ENCODE results near the gene SMARCC2. TPM values are rescaled to one million over a fixed set of nuclear protein-coding genes. Genes with fewer than 3 reads are reported as not detected.

Gene SMARCC2
- total RNA-seq = 34.9 and 43.9 TPM in 2 replicates

GRCh38 chr12:56189099-56189917 is at the start of gene SMARCC2:
TSS of gene SMARCC2 (minus strand) at chr12:56189483. CDS start at chr12:56189461, 22 bp downstream.
- peak within 1 kb of the TSS; percentile 92 for H3K4me3 ChIP-seq (ENCODE audit: low read depth, low read length)
- peak; percentile 7 for DNase-seq (ENCODE audit: low read depth)
- peak; percentile 59 for TF ChIP-seq CTCF (conservative IDR thresholded peaks at IDR 0.05; ENCODE audit: low read depth, low read length)

- no peak for TF ChIP-seq CTCF (conservative IDR thresholded peaks at IDR 0.05; ENCODE audit: low read depth, low read length)
- no peak overlapping the region for H3K4me3 ChIP-seq (ENCODE audit: low read depth, low read length)
- DNase-seq (ENCODE audit: low read depth) = no peak
These were observed 48.3 kb upstream of the SMARCC2 start for GRCh38 chr12:56237552-56237951.

- no peak overlapping the region for H3K4me3 ChIP-seq (ENCODE audit: low read depth, low read length)
- no peak for TF ChIP-seq CTCF (conservative IDR thresholded peaks at IDR 0.05; ENCODE audit: low read depth, low read length)
- no peak for DNase-seq (ENCODE audit: low read depth)
These were observed 47.7 kb upstream of the SMARCC2 start for GRCh38 chr12:56236985-56237384.

GRCh38 chr12:56236091-56236490 is 46.8 kb upstream of the SMARCC2 start:
- no peak for TF ChIP-seq CTCF (conservative IDR thresholded peaks at IDR 0.05; ENCODE audit: low read depth, low read length)
- no peak overlapping the region for H3K4me3 ChIP-seq (ENCODE audit: low read depth, low read length)
- no peak for DNase-seq (ENCODE audit: low read depth)

GRCh38 chr12:56234746-56235436 is 45.6 kb upstream of the SMARCC2 start:
- no peak overlapping the region for H3K4me3 ChIP-seq (ENCODE audit: low read depth, low read length)
- DNase-seq (ENCODE audit: low read depth) = no peak
- TF ChIP-seq CTCF (conservative IDR thresholded peaks at IDR 0.05; ENCODE audit: low read depth, low read length) = no peak

- DNase-seq (ENCODE audit: low read depth) = no peak
- H3K4me3 ChIP-seq (ENCODE audit: low read depth, low read length) = no peak overlapping the region
- no peak for TF ChIP-seq CTCF (conservative IDR thresholded peaks at IDR 0.05; ENCODE audit: low read depth, low read length)
These were observed 41.9 kb upstream of the SMARCC2 start for GRCh38 chr12:56231184-56231582.
